Esophagus muscularis mucosa (tissue), 4 donors: ENCODE measurements around the gene HS6ST3.

Source experiments
- CTCF ChIP-seq, 3 experiments: fragments of 200-600 bp in 2 of 3; fragments of 450-650 bp in 1 of 3; sonication (generic) in 2 of 3; IDR thresholded peaks; one replicate each; pipeline ENCODE4 v1.5.1; 2017 to 2019; ENCODE audit warnings: antibody characterized with exemption in 3 of 3, mild to moderate bottlenecking in 2 of 3, moderate library complexity in 1 of 3
- EP300 ChIP-seq: sonication (generic); formaldehyde crosslinking; IDR thresholded peaks from one replicate; pipeline ENCODE4 v1.6.1; 2017; ENCODE audit warnings: antibody characterized with exemption
- POLR2AphosphoS5 ChIP-seq, 2 donors: sonication (generic); formaldehyde crosslinking; IDR thresholded peaks; one replicate each; pipeline ENCODE4 v1.6.1; 2017; ENCODE audit warnings: antibody characterized with exemption in 2 of 2

- no peak for TF ChIP-seq POLR2AphosphoS5 (IDR thresholded peaks at IDR 0.05)
- no peak for TF ChIP-seq CTCF (IDR thresholded peaks at IDR 0.05)
- no peak for TF ChIP-seq EP300
These were observed 195.8 kb downstream of the HS6ST3 start for GRCh38 chr13:96285729-96286128.
